ENCODE data around the gene SHROOM3. TPM values are rescaled to one million over a fixed set of nuclear protein-coding genes. Genes with fewer than 3 reads are reported as not detected.

SHROOM3 gene
- total and polyA plus RNA-seq, 2 donors (not counting 3 experiments of a cell fraction or from before 2014, with no cell fraction given), result 2.7 to 6.7 TPM

DNA sequence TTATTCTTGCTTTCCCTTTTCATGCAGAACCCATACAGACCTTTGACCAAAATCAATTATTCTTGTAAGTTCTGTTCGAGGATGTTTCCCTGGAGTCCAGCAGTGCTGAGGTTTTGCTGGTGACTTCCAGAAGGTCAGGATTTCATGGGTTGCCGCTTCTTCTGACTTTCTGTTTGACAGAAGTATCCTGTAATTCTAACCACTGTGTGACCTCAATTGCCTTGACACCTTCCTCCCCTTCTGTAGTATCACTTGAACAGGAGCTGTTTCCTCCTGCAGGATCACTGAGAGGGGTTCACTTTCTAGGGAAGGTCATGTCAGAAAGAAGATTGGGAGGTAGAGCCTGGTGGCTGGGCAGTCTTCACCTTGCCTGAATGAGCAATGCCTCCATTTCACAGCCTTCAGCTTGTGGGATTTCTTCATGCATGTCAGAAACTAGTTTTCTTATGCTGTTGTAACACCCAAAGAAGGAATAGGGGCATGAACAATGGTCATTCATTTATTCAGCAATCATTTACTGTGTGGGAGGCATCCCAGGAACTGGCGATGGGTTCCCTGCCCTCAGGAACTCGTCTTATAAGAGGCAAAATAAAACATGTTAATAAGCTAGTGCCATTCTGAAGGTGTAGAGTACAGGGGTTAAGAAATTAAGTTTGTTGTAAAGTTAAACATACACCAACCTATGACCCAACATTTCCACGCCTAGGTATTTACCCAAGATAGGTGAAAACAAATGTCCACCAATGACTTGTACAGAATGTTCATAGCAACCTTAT lies 257.0 kb downstream of the SHROOM3 start:
- H3K4me2 ChIP-seq (ENCODE audit: insufficient read depth, low read length), result no peak overlapping the region
- FAIRE-seq, result no peak
- H3K79me2 ChIP-seq (ENCODE audit: control insufficient read depth, insufficient read depth, low read length), result peaks cover 6% of the 10 kb centered on the region

More for the DNA sequence above, 257.0 kb downstream of the SHROOM3 start:
- intact Hi-C loops (cut with micrococcal nuclease) (no loop called here), dilution Hi-C loops (cut with MboI; ENCODE audit: extremely low pct_ligation_motif_present, low sequenced_read_pairs) (no loop called here)
- Histone ChIP-seq H3K9me3 (replicated peaks; ENCODE audit: control insufficient read depth, insufficient read depth, low read length) (no peaks in the 10 kb centered on the region), H3K36me3 (ENCODE audit: control insufficient read depth in 2 of 2, extremely low read depth in 1 of 2, insufficient read depth in 2 of 2, low read length in 2 of 2) (no peaks in the 10 kb centered on the region), H3K9ac (replicated peaks; ENCODE audit: extremely low read depth, insufficient read depth, low read length) (no peak overlapping the region), H3K4me3 (replicated peaks in 1 of 3; ENCODE audit: insufficient read depth in 1 of 3, low read depth in 1 of 3, low read length in 3 of 3) (no peak overlapping the region), H3K9me1 (replicated peaks; ENCODE audit: control insufficient read depth, extremely low read depth, insufficient read depth, low read length) (no peaks in the 10 kb centered on the region), H4K20me1 (replicated peaks; ENCODE audit: control insufficient read depth, extremely low read depth, insufficient read depth, low read length) (no peaks in the 10 kb centered on the region), H3K4me1 (ENCODE audit: control insufficient read depth, extremely low read depth, insufficient read depth, low read length) (peaks cover 18% of the 10 kb centered on the region), H2AFZ (ENCODE audit: low read depth, low read length) (no peak overlapping the region), H3K27ac (ENCODE audit: insufficient read depth, low read depth, low read length) (no peak overlapping the region), H3K27me3 (ENCODE audit: control insufficient read depth in 2 of 2, insufficient read depth in 2 of 2, low read length in 2 of 2) (no peaks in the 10 kb centered on the region)
- no peak for DNase-seq (ENCODE audit: low read depth, low spot score)
- ChIA-PET CTCF (no interaction called here), POLR2A (no interaction called here)
- BruUV-seq (replicated peaks), result no TSS peak
- TF ChIP-seq FOS (IDR thresholded peaks at IDR 0.05; ENCODE audit: borderline replicate concordance, insufficient read depth, low read length) (no peak), POLR2AphosphoS5 (IDR thresholded peaks at IDR 0.05; ENCODE audit: insufficient read depth, low read depth, low read length) (no peak), GATA2 (IDR thresholded peaks at IDR 0.05; ENCODE audit: insufficient read depth, insufficient read length, low read depth, low read length) (no peak), POLR2A (IDR thresholded peaks at IDR 0.05; ENCODE audit: low read depth, low read length) (no peak), MYC (IDR thresholded peaks at IDR 0.05; ENCODE audit: low read depth, low read length) (no peak), JUN (IDR thresholded peaks at IDR 0.05; ENCODE audit: borderline replicate concordance, insufficient read depth, insufficient read length, low read depth) (no peak), EZH2 (IDR thresholded peaks at IDR 0.05; ENCODE audit: borderline replicate concordance, low read depth, low read length, severe bottlenecking) (no peak)
- TF ChIP-seq, protein P1, sequence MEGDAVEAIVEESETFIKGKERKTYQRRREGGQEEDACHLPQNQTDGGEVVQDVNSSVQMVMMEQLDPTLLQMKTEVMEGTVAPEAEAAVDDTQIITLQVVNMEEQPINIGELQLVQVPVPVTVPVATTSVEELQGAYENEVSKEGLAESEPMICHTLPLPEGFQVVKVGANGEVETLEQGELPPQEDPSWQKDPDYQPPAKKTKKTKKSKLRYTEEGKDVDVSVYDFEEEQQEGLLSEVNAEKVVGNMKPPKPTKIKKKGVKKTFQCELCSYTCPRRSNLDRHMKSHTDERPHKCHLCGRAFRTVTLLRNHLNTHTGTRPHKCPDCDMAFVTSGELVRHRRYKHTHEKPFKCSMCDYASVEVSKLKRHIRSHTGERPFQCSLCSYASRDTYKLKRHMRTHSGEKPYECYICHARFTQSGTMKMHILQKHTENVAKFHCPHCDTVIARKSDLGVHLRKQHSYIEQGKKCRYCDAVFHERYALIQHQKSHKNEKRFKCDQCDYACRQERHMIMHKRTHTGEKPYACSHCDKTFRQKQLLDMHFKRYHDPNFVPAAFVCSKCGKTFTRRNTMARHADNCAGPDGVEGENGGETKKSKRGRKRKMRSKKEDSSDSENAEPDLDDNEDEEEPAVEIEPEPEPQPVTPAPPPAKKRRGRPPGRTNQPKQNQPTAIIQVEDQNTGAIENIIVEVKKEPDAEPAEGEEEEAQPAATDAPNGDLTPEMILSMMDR (IDR thresholded peaks at IDR 0.05; ENCODE audit: extremely low read depth in 1 of 2, insufficient read depth in 1 of 2, low read depth in 1 of 2, low read length in 2 of 2), result no peak
- TF ChIP-seq, protein P2, sequence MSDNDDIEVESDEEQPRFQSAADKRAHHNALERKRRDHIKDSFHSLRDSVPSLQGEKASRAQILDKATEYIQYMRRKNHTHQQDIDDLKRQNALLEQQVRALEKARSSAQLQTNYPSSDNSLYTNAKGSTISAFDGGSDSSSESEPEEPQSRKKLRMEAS (IDR thresholded peaks at IDR 0.05; ENCODE audit: insufficient read depth, insufficient read length), result no peak

All from endothelial cell of umbilical vein (primary cell).